Central memory CD8-positive, alpha-beta T cell (primary cell): ENCODE data around the gene ZNF12.
"Not testable (repeated sequence)": the region's sequence is repeated elsewhere in the genome, so short reads cannot be mapped to it uniquely, and the experiment has no call there.

ENCODE experiments used
- ATAC-seq: fragments of 150-1000 bp; cut with Tn5 transposase; replicated peaks from 2 replicates; pipeline ENCODE4 v1.10.0; 2022; ENCODE audit warnings: mild to moderate bottlenecking, moderate FRiP score, moderate number of reproducible peaks; ENCODE audit not compliant: poor library complexity, severe bottlenecking; ENCODE audit errors: extremely low read depth
- DNase-seq, 2 donors: peaks; one replicate each; pipeline ENCODE4 v3.0.0; 2021; ENCODE audit warnings: low spot score in 2 of 2
- H3K27ac Mint-ChIP-seq: one replicate; pipeline ENCODE4 v1.8.0; 2022; ENCODE audit warnings: low read depth, mild to moderate bottlenecking, moderate library complexity, mixed read lengths
- H3K27me3 Mint-ChIP-seq: one replicate; pipeline ENCODE4 v1.8.0; 2022; ENCODE audit warnings: mixed read lengths
- H3K36me3 Mint-ChIP-seq: one replicate; pipeline ENCODE4 v1.8.0; 2022; ENCODE audit warnings: mild to moderate bottlenecking, moderate library complexity, mixed read lengths; ENCODE audit not compliant: insufficient read depth
- H3K4me1 Mint-ChIP-seq: one replicate; pipeline ENCODE4 v1.8.0; 2022; ENCODE audit warnings: mixed read lengths
- H3K4me3 Mint-ChIP-seq: one replicate; pipeline ENCODE4 v1.8.0; 2022; ENCODE audit warnings: mild to moderate bottlenecking, moderate library complexity, mixed read lengths
- H3K9me3 Mint-ChIP-seq: one replicate; pipeline ENCODE4 v1.8.0; 2022; ENCODE audit warnings: mixed read lengths

The ZNF12 gene

GRCh38 chr7:6670851-6671250 is 35.9 kb downstream of the ZNF12 start:
- not testable (repeated sequence) for H3K36me3 Mint-ChIP-seq, H3K27ac Mint-ChIP-seq, DNase-seq, H3K4me1 Mint-ChIP-seq, H3K4me3 Mint-ChIP-seq, ATAC-seq
- peaks cover 12% of the 10 kb centered on the region for H3K27me3 Mint-ChIP-seq
- H3K9me3 Mint-ChIP-seq = peaks cover 40% of the 10 kb centered on the region

GRCh38 chr7:6658618-6659345 is 48.0 kb downstream of the ZNF12 start:
- no peak overlapping the region for H3K4me3 Mint-ChIP-seq
- ATAC-seq = peak; percentile 43
- no peaks in the 10 kb centered on the region for H3K9me3 Mint-ChIP-seq
- DNase-seq = no peak
- peaks cover 9% of the 10 kb centered on the region for H3K36me3 Mint-ChIP-seq
- H3K27me3 Mint-ChIP-seq = no peaks in the 10 kb centered on the region
- H3K4me1 Mint-ChIP-seq = peaks cover 10% of the 10 kb centered on the region
- peak overlapping the region; percentile 35 for H3K27ac Mint-ChIP-seq

GRCh38 chr7:6656413-6656812 is 50.3 kb downstream of the ZNF12 start:
- Mint-ChIP-seq H3K36me3 (peaks cover 14% of the 10 kb centered on the region), H3K4me1 (peaks cover 10% of the 10 kb centered on the region), H3K27me3 (no peaks in the 10 kb centered on the region), H3K4me3 (no peak overlapping the region), H3K9me3 (no peaks in the 10 kb centered on the region), H3K27ac (no peak overlapping the region)
- DNase-seq (no peak), ATAC-seq (no peak)

GRCh38 chr7:6655636-6656385 is 50.9 kb downstream of the ZNF12 start:
- ATAC-seq = no peak
- H3K27ac Mint-ChIP-seq = no peak overlapping the region
- H3K27me3 Mint-ChIP-seq = no peaks in the 10 kb centered on the region
- no peak for DNase-seq
- peaks cover 18% of the 10 kb centered on the region for H3K36me3 Mint-ChIP-seq
- H3K9me3 Mint-ChIP-seq = no peaks in the 10 kb centered on the region
- H3K4me1 Mint-ChIP-seq = peaks cover 10% of the 10 kb centered on the region
- no peak overlapping the region for H3K4me3 Mint-ChIP-seq

GRCh38 chr7:6654842-6655610 is 51.7 kb downstream of the ZNF12 start:
- H3K36me3 Mint-ChIP-seq = peaks cover 20% of the 10 kb centered on the region
- H3K27ac Mint-ChIP-seq = no peak overlapping the region
- no peaks in the 10 kb centered on the region for H3K9me3 Mint-ChIP-seq
- ATAC-seq (no peak), DNase-seq (no peak)
- H3K27me3 Mint-ChIP-seq = no peaks in the 10 kb centered on the region
- no peak overlapping the region for H3K4me3 Mint-ChIP-seq
- peaks cover 10% of the 10 kb centered on the region for H3K4me1 Mint-ChIP-seq

- Mint-ChIP-seq H3K27me3 (no peaks in the 10 kb centered on the region), H3K4me3 (no peak overlapping the region), H3K27ac (no peak overlapping the region), H3K36me3 (peaks cover 20% of the 10 kb centered on the region), H3K4me1 (peaks cover 8% of the 10 kb centered on the region), H3K9me3 (no peaks in the 10 kb centered on the region)
- no peak for DNase-seq
- ATAC-seq = no peak
Measured at GRCh38 chr7:6654113-6654841, 52.5 kb downstream of the ZNF12 start.

GRCh38 chr7:6653071-6654003 is 53.4 kb downstream of the ZNF12 start:
- no peaks in the 10 kb centered on the region for H3K4me1 Mint-ChIP-seq
- no peaks in the 10 kb centered on the region for H3K27me3 Mint-ChIP-seq
- ATAC-seq = no peak
- H3K4me3 Mint-ChIP-seq = no peak overlapping the region
- H3K27ac Mint-ChIP-seq = no peak overlapping the region
- DNase-seq = no peak
- H3K36me3 Mint-ChIP-seq = peaks cover 20% of the 10 kb centered on the region
- no peaks in the 10 kb centered on the region for H3K9me3 Mint-ChIP-seq

GRCh38 chr7:6652446-6653011 is 54.2 kb downstream of the ZNF12 start:
- H3K9me3 Mint-ChIP-seq = no peaks in the 10 kb centered on the region
- no peaks in the 10 kb centered on the region for H3K4me1 Mint-ChIP-seq
- no peaks in the 10 kb centered on the region for H3K27me3 Mint-ChIP-seq
- H3K36me3 Mint-ChIP-seq = peaks cover 21% of the 10 kb centered on the region
- DNase-seq (no peak), ATAC-seq (no peak)
- no peak overlapping the region for H3K4me3 Mint-ChIP-seq
- H3K27ac Mint-ChIP-seq = no peak overlapping the region

GRCh38 chr7:6651851-6652445 is 54.8 kb downstream of the ZNF12 start:
- ATAC-seq = no peak
- no peaks in the 10 kb centered on the region for H3K9me3 Mint-ChIP-seq
- no peak overlapping the region for H3K4me3 Mint-ChIP-seq
- no peak overlapping the region for H3K27ac Mint-ChIP-seq
- no peak for DNase-seq
- H3K4me1 Mint-ChIP-seq = no peaks in the 10 kb centered on the region
- peaks cover 25% of the 10 kb centered on the region for H3K36me3 Mint-ChIP-seq
- H3K27me3 Mint-ChIP-seq = no peaks in the 10 kb centered on the region

- H3K36me3 Mint-ChIP-seq = peaks cover 29% of the 10 kb centered on the region
- no peaks in the 10 kb centered on the region for H3K9me3 Mint-ChIP-seq
- no peak overlapping the region for H3K4me3 Mint-ChIP-seq
- peak overlapping the region; percentile 38 for H3K27ac Mint-ChIP-seq
- no peak for ATAC-seq
- H3K4me1 Mint-ChIP-seq = no peaks in the 10 kb centered on the region
- H3K27me3 Mint-ChIP-seq = no peaks in the 10 kb centered on the region
- no peak for DNase-seq
Measured at GRCh38 chr7:6650521-6651011, 56.2 kb downstream of the ZNF12 start.

GRCh38 chr7:6650086-6650485 is 56.7 kb downstream of the ZNF12 start:
- peaks cover 29% of the 10 kb centered on the region for H3K36me3 Mint-ChIP-seq
- no peak overlapping the region for H3K27ac Mint-ChIP-seq

More at GRCh38 chr7:6650086-6650485, 56.7 kb downstream of the ZNF12 start:
- Mint-ChIP-seq H3K4me1 (no peaks in the 10 kb centered on the region), H3K9me3 (no peaks in the 10 kb centered on the region), H3K27me3 (no peaks in the 10 kb centered on the region), H3K4me3 (no peak overlapping the region)
- no peak for ATAC-seq
- no peak for DNase-seq
